Effector memory CD4-positive, alpha-beta T cell (primary cell): ENCODE measurements around the gene CCDC144A.
"Not testable (repeated sequence)": the region's sequence is repeated elsewhere in the genome, so short reads cannot be mapped to it uniquely, and the experiment has no call there.

Experiments
- DNase-seq, 3 donors: peaks; one replicate each; pipeline ENCODE4 v3.0.0-alpha.2; 2020
- H3K27ac ChIP-seq: 2 replicates; pipeline ENCODE4 v1.7.0; 2013; ENCODE audit warnings: mild to moderate bottlenecking, low read length, moderate library complexity; ENCODE audit not compliant: insufficient read depth, poor library complexity, severe bottlenecking
- H3K27me3 ChIP-seq: replicated peaks from 2 replicates; pipeline ENCODE4 v1.7.0; 2013; ENCODE audit warnings: mild to moderate bottlenecking, low read length; ENCODE audit not compliant: insufficient read depth, control insufficient read depth, poor library complexity, severe bottlenecking
- H3K36me3 ChIP-seq: 2 replicates; pipeline ENCODE4 v1.7.0; 2013; ENCODE audit warnings: mild to moderate bottlenecking, low read length, moderate library complexity; ENCODE audit not compliant: control insufficient read depth, insufficient read depth
- H3K4me1 ChIP-seq: 2 replicates; pipeline ENCODE4 v1.7.0; 2013; ENCODE audit warnings: low read length, mild to moderate bottlenecking; ENCODE audit not compliant: control insufficient read depth, insufficient read depth, poor library complexity, severe bottlenecking
- H3K4me3 ChIP-seq: 2 replicates; pipeline ENCODE4 v1.7.0; 2013; ENCODE audit warnings: low read length, low read depth, mild to moderate bottlenecking; ENCODE audit not compliant: insufficient read depth, poor library complexity, severe bottlenecking
- H3K9me3 ChIP-seq: 2 replicates; pipeline ENCODE4 v1.7.0; 2013; ENCODE audit warnings: mild to moderate bottlenecking, low read length, moderate library complexity; ENCODE audit not compliant: control insufficient read depth
- total RNA-seq, 3 donors: gene quantifications; one replicate each; lab custom pipeline; 2026; lab: John Stamatoyannopoulos, UW

Gene CCDC144A
- total RNA-seq: 0 to 5.8 (median 2.2) reads per million in 3 donors

DNA sequence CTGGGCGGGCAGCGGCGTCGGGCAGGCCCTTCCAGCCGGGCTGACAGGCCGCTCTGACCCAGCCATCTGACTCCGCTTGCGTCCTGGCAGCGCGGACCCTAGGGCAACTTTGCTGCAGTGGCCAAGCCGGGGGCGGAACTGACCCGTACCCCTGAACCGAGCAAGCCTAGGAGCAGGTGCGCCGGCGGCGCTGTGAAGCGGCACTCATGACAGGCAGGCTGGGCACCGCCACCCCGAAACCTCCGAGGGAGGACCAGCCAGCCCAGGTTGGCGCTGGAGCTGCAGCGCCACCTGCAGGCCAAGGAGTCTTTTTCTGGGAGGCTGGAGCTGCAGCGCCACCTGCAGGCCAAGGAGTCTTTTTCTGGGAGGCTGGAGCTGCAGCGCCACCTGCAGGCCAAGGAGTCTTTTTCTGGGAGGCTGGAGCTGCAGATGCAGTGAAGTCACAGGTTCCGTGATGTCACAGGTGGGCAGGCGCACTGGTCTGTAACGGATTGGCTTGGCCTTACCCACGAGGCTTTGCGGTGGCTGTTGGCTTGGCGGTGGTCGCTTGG lies at the start of gene CCDC144A:
Gene CCDC144A (plus strand): TSS at position 511 of the 551 bp plus-strand sequence. CDS start 160 bp downstream, outside the sequence.
- H3K4me1 ChIP-seq, H3K27ac ChIP-seq, H3K9me3 ChIP-seq, H3K4me3 ChIP-seq, H3K36me3 ChIP-seq, H3K27me3 ChIP-seq: not testable (repeated sequence)
- DNase-seq: peak in 1 of 3 donors; percentile 50

DNA sequence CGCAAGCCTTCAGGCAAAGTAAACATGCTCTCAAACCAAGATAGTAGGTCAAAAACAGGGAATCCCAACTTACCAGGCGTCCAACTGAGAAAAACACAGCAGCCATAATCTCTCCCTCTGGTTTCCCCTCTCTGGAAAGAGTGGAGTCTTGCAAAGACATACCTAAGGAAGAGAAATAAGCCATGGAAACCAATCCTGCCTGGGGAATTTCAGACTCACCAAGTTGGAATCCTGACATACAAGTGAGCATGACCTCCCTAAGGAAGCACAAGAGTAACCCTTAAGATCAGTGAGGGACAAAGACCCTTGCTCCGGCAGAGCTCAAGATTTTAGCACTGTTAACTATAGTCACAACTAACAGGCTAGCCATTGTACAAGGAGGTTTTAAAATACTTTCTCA lies 40.5 kb upstream of the CCDC144A start:
- H3K9me3 ChIP-seq: no peaks in the 10 kb centered on the region
- peaks cover 6% of the 10 kb centered on the region for H3K36me3 ChIP-seq
- H3K27me3 ChIP-seq: no peaks in the 10 kb centered on the region
- no peak for DNase-seq
- no peak overlapping the region for H3K4me3 ChIP-seq
- peaks cover 10% of the 10 kb centered on the region for H3K4me1 ChIP-seq
- no peak overlapping the region for H3K27ac ChIP-seq

DNA sequence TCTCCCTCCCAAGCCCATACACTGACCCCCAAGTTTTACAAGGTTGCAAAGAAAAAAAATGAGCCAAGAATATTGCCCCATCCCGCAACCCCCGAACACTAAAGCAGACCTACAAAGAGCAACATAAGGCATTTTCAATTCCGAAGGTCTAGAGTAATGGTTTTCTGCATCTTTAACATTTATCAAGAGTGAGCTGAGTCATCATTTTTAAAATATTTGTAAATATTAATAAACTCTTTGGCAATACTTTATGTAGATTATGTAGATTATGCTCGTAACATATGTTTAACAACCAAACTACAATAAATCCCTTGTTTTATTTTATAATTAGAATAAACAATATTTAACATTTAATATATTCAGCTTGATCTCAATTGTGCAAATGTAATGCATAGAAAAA lies 37.8 kb upstream of the CCDC144A start:
- peaks cover 2% of the 10 kb centered on the region for H3K36me3 ChIP-seq
- no peak for DNase-seq
- H3K4me1 ChIP-seq: peaks cover 10% of the 10 kb centered on the region
- no peak overlapping the region for H3K4me3 ChIP-seq
- no peaks in the 10 kb centered on the region for H3K27me3 ChIP-seq
- H3K9me3 ChIP-seq: no peaks in the 10 kb centered on the region
- H3K27ac ChIP-seq: no peak overlapping the region

- Histone ChIP-seq H3K9me3 (no peaks in the 10 kb centered on the region), H3K27me3 (no peaks in the 10 kb centered on the region), H3K4me1 (peaks cover 10% of the 10 kb centered on the region), H3K36me3 (no peaks in the 10 kb centered on the region), H3K27ac (peak overlapping the region; percentile 76), H3K4me3 (peak overlapping the region; percentile 97)
- DNase-seq: no peak
Measured at GRCh38 chr17:16652847-16653366, 37.1 kb upstream of the CCDC144A start.

- Histone ChIP-seq H3K4me3 (peak within 1 kb of the TSS; percentile 97), H3K36me3 (no peaks in the 10 kb centered on the region), H3K9me3 (no peaks in the 10 kb centered on the region), H3K4me1 (peaks cover 10% of the 10 kb centered on the region), H3K27me3 (no peaks in the 10 kb centered on the region), H3K27ac (peak within 1 kb of the TSS; percentile 76)
- DNase-seq: peak; percentile 69 to 81 (median 72)
Measured at GRCh38 chr17:16653367-16654041, 36.5 kb upstream of the CCDC144A start, which contains the start of gene ZNF624. Gene ZNF624, minus strand, starts transcription at chr17:16653850.

GRCh38 chr17:16661217-16661616 lies 28.8 kb upstream of the CCDC144A start:
- H3K4me3 ChIP-seq: no peak overlapping the region
- DNase-seq: no peak
- H3K4me1 ChIP-seq: no peaks in the 10 kb centered on the region
- H3K36me3 ChIP-seq: no peaks in the 10 kb centered on the region
- H3K9me3 ChIP-seq: no peaks in the 10 kb centered on the region
- no peak overlapping the region for H3K27ac ChIP-seq
- no peaks in the 10 kb centered on the region for H3K27me3 ChIP-seq

GRCh38 chr17:16662936-16663335 lies 27.1 kb upstream of the CCDC144A start:
- Histone ChIP-seq H3K36me3 (no peaks in the 10 kb centered on the region), H3K9me3 (no peaks in the 10 kb centered on the region), H3K27ac (no peak overlapping the region)

GRCh38 chr17:16666553-16666906 lies 23.5 kb upstream of the CCDC144A start:
- H3K4me1 ChIP-seq, H3K36me3 ChIP-seq, H3K9me3 ChIP-seq, H3K4me3 ChIP-seq, H3K27ac ChIP-seq, DNase-seq: not testable (repeated sequence)
- peaks cover 17% of the 10 kb centered on the region for H3K27me3 ChIP-seq

More at GRCh38 chr17:16662936-16663335, 27.1 kb upstream of the CCDC144A start:
- Histone ChIP-seq H3K27me3 (no peaks in the 10 kb centered on the region), H3K4me3 (no peak overlapping the region), H3K4me1 (peaks cover 6% of the 10 kb centered on the region)
- no peak for DNase-seq

- H3K9me3 ChIP-seq, DNase-seq, H3K4me1 ChIP-seq, H3K36me3 ChIP-seq, H3K27ac ChIP-seq: not testable (repeated sequence)
- Histone ChIP-seq H3K27me3 (peaks cover 17% of the 10 kb centered on the region), H3K4me3 (peak overlapping the region; percentile 39)
Measured at GRCh38 chr17:16666907-16667636, 23.0 kb upstream of the CCDC144A start.
